K562 (cell line): ENCODE data around the gene FBXW10B.
"Not testable (repeated sequence)": the region's sequence is repeated elsewhere in the genome, so short reads cannot be mapped to it uniquely, and the experiment has no call there.

Experiments
- ATF1 ChIP-seq, 2 experiments: fragments of 450-650 bp in 1 of 2; IDR thresholded peaks; 2 replicates each; pipeline ENCODE4 v1.6.1; 2016; ENCODE audit warnings: missing compliant biosample characterization in 1 of 2, missing genetic modification characterization in 1 of 2
- CBX8 ChIP-seq: fragments of 200-600 bp; sonication (generic); IDR thresholded peaks from 2 replicates; pipeline ENCODE4 v1.6.1; 2012; ENCODE audit warnings: borderline replicate concordance, mixed run types, low read depth, mild to moderate bottlenecking, moderate library complexity, mixed read lengths, low read length, control low read depth, inconsistent platforms; ENCODE audit not compliant: poor library complexity, severe bottlenecking; ENCODE audit errors: extremely low read depth
- CTCF ChIP-seq, 3 experiments: IDR thresholded peaks in 2 of 3; conservative IDR thresholded peaks in 1 of 3; 2 replicates each; pipeline ENCODE4 v1.5.1; 2011 to 2012; ENCODE audit warnings: low read length in 3 of 3, mild to moderate bottlenecking in 3 of 3, control low read depth in 2 of 3, improper control_type of control experiment in 1 of 3, inconsistent platforms in 1 of 3, low read depth in 1 of 3, mixed read lengths in 1 of 3, moderate library complexity in 1 of 3; ENCODE audit not compliant: insufficient read depth in 2 of 3
- FOXK1 ChIP-seq: sonication (generic); formaldehyde crosslinking; IDR thresholded peaks from 2 replicates; pipeline ENCODE4 v1.8.0; 2022; ENCODE audit warnings: missing genetic modification reagents, mild to moderate bottlenecking, borderline replicate concordance
- GATA2 ChIP-seq: sonication (generic); formaldehyde crosslinking; IDR thresholded peaks from 2 replicates; pipeline ENCODE4 v1.4.0; 2020; ENCODE audit warnings: mild to moderate bottlenecking, missing genetic modification reagents
- HDAC2 ChIP-seq: fragments of 450-650 bp; IDR thresholded peaks from 2 replicates; pipeline ENCODE4 v1.6.1; 2016; ENCODE audit warnings: mild to moderate bottlenecking
- HNRNPUL1 ChIP-seq: fragments of 200-400 bp; formaldehyde crosslinking; IDR thresholded peaks from 2 replicates; pipeline ENCODE4 v1.6.1; 2017; ENCODE audit warnings: low read length
- RNF2 ChIP-seq: sonication (generic); IDR thresholded peaks from 2 replicates; pipeline ENCODE4 v1.6.1; 2016
- SREBF2 ChIP-seq: sonication (generic); formaldehyde crosslinking; IDR thresholded peaks from 2 replicates; pipeline ENCODE4 v1.4.0; 2020; ENCODE audit warnings: mild to moderate bottlenecking, missing genetic modification reagents
- XRCC5 ChIP-seq: fragments of 200-400 bp; formaldehyde crosslinking; IDR thresholded peaks from 2 replicates; pipeline ENCODE4 v1.6.1; 2017; ENCODE audit warnings: low read depth, mild to moderate bottlenecking, low read length
- ZBTB17 ChIP-seq: fragments of 450-650 bp; formaldehyde crosslinking; IDR thresholded peaks from 2 replicates; pipeline ENCODE4 v1.4.0; 2020; ENCODE audit warnings: mild to moderate bottlenecking
- ZNF512 ChIP-seq: IDR thresholded peaks from 2 replicates; pipeline ENCODE4 v1.6.1; 2016; ENCODE audit warnings: missing genetic modification characterization, missing compliant biosample characterization
- ZNF766 ChIP-seq: fragments of 200-800 bp; sonication (Bioruptor generic); conservative IDR thresholded peaks from 2 replicates; pipeline ENCODE4 v1.6.1; 2016; ENCODE audit warnings: missing genetic modification characterization, missing compliant biosample characterization

GRCh38 chr17:15583313-15583712 lies 36.2 kb downstream of the FBXW10B start:
- not testable (repeated sequence) for TF ChIP-seq RNF2; GATA2 (CRISPR knock-in tag); CTCF (IDR thresholded peaks at IDR 0.05 in 2 of 3, conservative IDR thresholded peaks at IDR 0.05 in 1 of 3; ENCODE audit: insufficient read depth in 2 of 3, low read depth in 1 of 3, low read length in 3 of 3); CBX8; ZBTB17 (CRISPR knock-in tag); ZNF766 (CRISPR knock-in tag); FOXK1 (CRISPR knock-in tag); XRCC5; HDAC2; HNRNPUL1; ATF1 (CRISPR knock-in tag; IDR thresholded peaks at IDR 0.05); ATF1 (tag; IDR thresholded peaks at IDR 0.05); SREBF2 (CRISPR knock-in tag); ZNF512 (tag)
